ENCODE measurements around the gene SRSF9. TPM values are rescaled to one million over a fixed set of nuclear protein-coding genes. Genes with fewer than 3 reads are reported as not detected.

The SRSF9 gene
- total and polyA plus RNA-seq, 2 of the 13 experiments (the other 11 are each of a cell fraction or from before 2014, with no cell fraction given), result 125 to 144 TPM

DNA sequence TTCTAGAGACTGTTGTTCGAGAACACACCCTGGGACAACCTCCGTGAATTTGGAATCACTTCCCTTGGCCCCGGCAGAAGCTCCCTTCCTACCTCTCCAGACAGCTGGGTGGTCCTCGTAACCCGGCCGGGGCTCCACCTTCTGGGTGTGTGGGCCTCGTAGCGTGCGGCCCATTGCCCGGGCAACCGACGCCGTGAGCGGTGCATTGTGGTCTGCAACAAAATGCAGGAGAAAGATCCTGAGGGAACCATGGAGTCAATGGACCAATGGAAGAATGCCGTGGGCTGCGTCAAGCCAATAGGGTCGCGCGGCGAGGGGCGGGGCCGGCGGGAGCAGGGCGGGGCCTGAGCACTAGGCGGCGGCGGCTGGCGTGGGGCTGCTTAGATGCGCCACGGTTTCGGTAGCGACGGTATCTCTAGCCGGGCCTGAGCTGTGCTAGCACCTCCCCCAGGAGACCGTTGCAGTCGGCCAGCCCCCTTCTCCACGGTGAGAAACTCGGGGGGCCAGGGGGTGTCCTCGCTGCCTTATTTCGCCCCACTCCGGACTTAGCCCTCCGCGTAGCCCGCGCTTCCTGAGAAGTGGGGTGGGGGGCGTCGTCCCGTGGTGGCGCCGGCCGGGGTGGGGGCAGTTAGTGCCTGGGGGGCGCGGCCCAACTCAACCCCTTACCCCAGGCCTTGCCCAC lies 26.3 kb upstream of the SRSF9 start, which contains the start of gene DYNLL1:
Gene DYNLL1 (plus strand): TSS at position 383 of the 682 bp plus-strand sequence. CDS start 309 bp downstream, outside the sequence.
- Histone ChIP-seq H3K4me2 (ENCODE audit: low read depth, low read length) (peak within 1 kb of the TSS; percentile 98), H3K4me3 (replicated peaks in 1 of 3; ENCODE audit: insufficient read depth in 1 of 3, low read depth in 2 of 3, low read length in 3 of 3) (peak within 1 kb of the TSS; percentile 95 to 100 (median 97)), H4K20me1 (ENCODE audit: insufficient read depth, low read length) (peaks cover 10% of the 10 kb centered on the region), H3K9me3 (ENCODE audit: low read length) (no peaks in the 10 kb centered on the region), H2AFZ (ENCODE audit: low read length) (no peak within 1 kb of the TSS), H3K79me2 (ENCODE audit: insufficient read depth, low read length) (peaks cover 27% of the 10 kb centered on the region), H3K27me3 (ENCODE audit: control insufficient read depth in 1 of 2, insufficient read depth in 2 of 2, low read length in 2 of 2) (no peaks in the 10 kb centered on the region; a peak in 1 of 5 replicates), H3K4me1 (ENCODE audit: insufficient read depth, low read length) (peaks cover 28% of the 10 kb centered on the region), H3K27ac (ENCODE audit: extremely low read length, insufficient read depth, low read length) (peak within 1 kb of the TSS; percentile 69), H3K9ac (ENCODE audit: insufficient read depth, low read depth, low read length) (peak within 1 kb of the TSS; percentile 88), H3K36me3 (replicated peaks in 1 of 2; ENCODE audit: control insufficient read depth in 1 of 2, insufficient read depth in 2 of 2, low read length in 2 of 2) (peaks cover 3 to 9% of the 10 kb centered on the region in 2 experiments; a peak in 3 of 5 replicates)
- peak; percentile 93 for DNase-seq (ENCODE audit: low spot score)
- BruUV-seq (replicated peaks), result no TSS peak
- in situ Hi-C loops (cut with HindIII; ENCODE audit: extremely low pct_ligation_motif_present, low pct_unique_long_range_greater_than_20kb), result no loop called here
- peak; percentile 94 for ATAC-seq
- intact Hi-C loops (cut with micrococcal nuclease; ENCODE audit: unreplicated experiment), result loop anchor here (2.0 to 5.0 kb wide), 2 partner anchors 27 to 41 kb away; partner anchors contain the start of gene SRSF9
- peak; percentile 86 for FAIRE-seq
- WGBS (ENCODE audit: low lambda C conversion rate), result 0% methylated on average over 5 of the region's 53 CpGs
- CTCF ChIA-PET (ENCODE audit: low intra/inter-chr PET ratio, low total read pairs), result no interaction called here
- POLR2A ChIA-PET, result interaction anchor here (0.6 to 2.8 kb wide), 15 partner anchors 9 to 268 kb away, joined by 3 to 30 read pairs (median 6); partner anchors contain the start of genes COQ5, POP5, RNU4-1 and RNU4-2
- no peak for TF ChIP-seq TCF7 (IDR thresholded peaks at IDR 0.05; ENCODE audit: low read depth)
- no peak for TF ChIP-seq TP53 (CRISPR knock-in tag; conservative IDR thresholded peaks at IDR 0.05)
- no peak; the same call in 1 of the 2 replicates for TF ChIP-seq FOXC1 (CRISPR knock-in tag; IDR thresholded peaks at IDR 0.05; ENCODE audit: borderline replicate concordance)
- TF ChIP-seq HOXD1 (CRISPR knock-in tag; IDR thresholded peaks at IDR 0.05), result peak; percentile 40; the same call in 1 of the 2 replicates
- peak; percentile 21; the same call in 1 of the 2 replicates for TF ChIP-seq ARNT2 (CRISPR knock-in tag; IDR thresholded peaks at IDR 0.05; ENCODE audit: low read depth)
- no peak for TF ChIP-seq NCOA5 (CRISPR knock-in tag; IDR thresholded peaks at IDR 0.05)
- no peak for TF ChIP-seq RBAK (CRISPR knock-in tag; IDR thresholded peaks at IDR 0.05)
- no peak for TF ChIP-seq ZNF724P (CRISPR knock-in tag; IDR thresholded peaks at IDR 0.05; ENCODE audit: borderline replicate concordance)
- TF ChIP-seq, protein P1, sequence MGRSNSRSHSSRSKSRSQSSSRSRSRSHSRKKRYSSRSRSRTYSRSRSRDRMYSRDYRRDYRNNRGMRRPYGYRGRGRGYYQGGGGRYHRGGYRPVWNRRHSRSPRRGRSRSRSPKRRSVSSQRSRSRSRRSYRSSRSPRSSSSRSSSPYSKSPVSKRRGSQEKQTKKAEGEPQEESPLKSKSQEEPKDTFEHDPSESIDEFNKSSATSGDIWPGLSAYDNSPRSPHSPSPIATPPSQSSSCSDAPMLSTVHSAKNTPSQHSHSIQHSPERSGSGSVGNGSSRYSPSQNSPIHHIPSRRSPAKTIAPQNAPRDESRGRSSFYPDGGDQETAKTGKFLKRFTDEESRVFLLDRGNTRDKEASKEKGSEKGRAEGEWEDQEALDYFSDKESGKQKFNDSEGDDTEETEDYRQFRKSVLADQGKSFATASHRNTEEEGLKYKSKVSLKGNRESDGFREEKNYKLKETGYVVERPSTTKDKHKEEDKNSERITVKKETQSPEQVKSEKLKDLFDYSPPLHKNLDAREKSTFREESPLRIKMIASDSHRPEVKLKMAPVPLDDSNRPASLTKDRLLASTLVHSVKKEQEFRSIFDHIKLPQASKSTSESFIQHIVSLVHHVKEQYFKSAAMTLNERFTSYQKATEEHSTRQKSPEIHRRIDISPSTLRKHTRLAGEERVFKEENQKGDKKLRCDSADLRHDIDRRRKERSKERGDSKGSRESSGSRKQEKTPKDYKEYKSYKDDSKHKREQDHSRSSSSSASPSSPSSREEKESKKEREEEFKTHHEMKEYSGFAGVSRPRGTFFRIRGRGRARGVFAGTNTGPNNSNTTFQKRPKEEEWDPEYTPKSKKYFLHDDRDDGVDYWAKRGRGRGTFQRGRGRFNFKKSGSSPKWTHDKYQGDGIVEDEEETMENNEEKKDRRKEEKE (IDR thresholded peaks at IDR 0.05), result no peak
- TF ChIP-seq NONO (IDR thresholded peaks at IDR 0.05), result no peak
- peak; percentile 52 for TF ChIP-seq NONO (CRISPR knock-in tag; conservative IDR thresholded peaks at IDR 0.05)
- TF ChIP-seq TRIM22 (IDR thresholded peaks at IDR 0.05), result no peak
- TF ChIP-seq ZNF75D (CRISPR knock-in tag; IDR thresholded peaks at IDR 0.05; ENCODE audit: borderline replicate concordance), result no peak
- no peak for TF ChIP-seq ZNF30 (CRISPR knock-in tag; IDR thresholded peaks at IDR 0.05)
- TF ChIP-seq, protein P2, sequence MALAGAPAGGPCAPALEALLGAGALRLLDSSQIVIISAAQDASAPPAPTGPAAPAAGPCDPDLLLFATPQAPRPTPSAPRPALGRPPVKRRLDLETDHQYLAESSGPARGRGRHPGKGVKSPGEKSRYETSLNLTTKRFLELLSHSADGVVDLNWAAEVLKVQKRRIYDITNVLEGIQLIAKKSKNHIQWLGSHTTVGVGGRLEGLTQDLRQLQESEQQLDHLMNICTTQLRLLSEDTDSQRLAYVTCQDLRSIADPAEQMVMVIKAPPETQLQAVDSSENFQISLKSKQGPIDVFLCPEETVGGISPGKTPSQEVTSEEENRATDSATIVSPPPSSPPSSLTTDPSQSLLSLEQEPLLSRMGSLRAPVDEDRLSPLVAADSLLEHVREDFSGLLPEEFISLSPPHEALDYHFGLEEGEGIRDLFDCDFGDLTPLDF (CRISPR knock-in tag; IDR thresholded peaks at IDR 0.05), result no peak

Measured in HepG2 (cell line).